Cerebellar nuclear complex (tissue), 1 donor: ENCODE results near the gene MCM3AP.

Experiments
- DNase-seq, 2 experiments: peaks; one replicate each; lab custom pipeline; 2025; lab: John Stamatoyannopoulos, UW

Gene MCM3AP

DNA sequence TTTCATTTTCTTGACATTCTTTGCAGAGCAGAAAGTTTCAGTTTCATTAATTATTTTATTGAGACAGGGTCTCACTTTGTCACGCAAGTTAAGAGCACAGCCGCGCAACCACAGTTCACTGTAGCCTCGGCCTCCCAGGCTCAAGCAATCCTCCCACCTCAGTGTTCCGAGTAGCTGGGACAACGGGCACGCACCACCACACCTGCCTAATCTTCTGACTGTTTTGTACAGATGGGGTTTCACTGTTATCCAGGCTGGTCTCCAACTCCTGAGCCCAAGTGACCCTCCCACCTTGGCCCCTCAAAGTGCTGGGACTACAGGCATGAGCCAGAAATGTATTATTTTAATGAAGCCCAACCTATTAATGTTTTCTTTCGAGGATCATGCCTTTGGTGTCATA, 98.2 kb downstream of the MCM3AP start:
- DNase-seq, result no peak

DNA sequence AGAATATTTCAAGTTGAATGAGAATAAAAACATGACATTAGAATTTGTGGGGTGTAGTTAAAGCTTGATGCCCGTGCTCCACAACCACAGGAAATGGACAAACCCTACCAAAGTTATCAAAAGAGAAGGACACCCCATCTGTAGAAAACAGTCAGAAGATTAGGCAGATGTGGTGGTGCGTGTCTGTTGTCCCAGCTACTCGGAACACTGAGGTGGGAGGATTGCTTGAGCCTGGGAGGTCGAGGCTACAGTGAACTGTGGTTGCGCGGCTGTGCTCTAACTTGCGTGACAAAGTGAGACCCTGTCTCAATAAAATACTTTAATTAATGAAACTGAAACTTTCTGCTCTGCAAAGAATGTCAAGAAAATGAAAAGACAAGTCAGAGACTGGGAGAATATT, 99.7 kb downstream of the MCM3AP start:
- DNase-seq, result no peak
